KG1 (cell line): ENCODE results near the gene MTMR3.

ENCODE experiments used
- DNase-seq: peaks from one replicate; lab custom pipeline; 2025; lab: John Stamatoyannopoulos, UW

The MTMR3 gene

DNA sequence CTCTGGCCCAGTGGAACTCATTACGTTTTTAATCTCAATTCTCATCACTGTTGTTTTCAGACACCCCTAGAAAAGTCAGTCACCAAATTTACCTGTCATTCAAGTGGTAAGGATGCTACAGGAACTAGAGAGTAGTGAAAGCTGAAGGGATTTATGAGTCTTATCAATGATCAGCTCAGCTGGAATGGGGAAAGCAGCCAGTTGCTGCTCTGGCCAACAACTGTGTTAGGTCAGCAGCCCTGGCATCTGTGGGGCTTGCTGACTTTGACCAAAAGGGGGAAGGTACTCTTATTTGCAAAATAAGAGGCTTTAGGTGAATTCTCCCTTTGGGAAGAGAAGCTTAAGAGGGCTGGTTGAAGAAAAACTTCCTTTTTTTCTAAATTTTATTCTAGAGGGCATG, 121.1 kb downstream of the MTMR3 start:
- DNase-seq: no peak

DNA sequence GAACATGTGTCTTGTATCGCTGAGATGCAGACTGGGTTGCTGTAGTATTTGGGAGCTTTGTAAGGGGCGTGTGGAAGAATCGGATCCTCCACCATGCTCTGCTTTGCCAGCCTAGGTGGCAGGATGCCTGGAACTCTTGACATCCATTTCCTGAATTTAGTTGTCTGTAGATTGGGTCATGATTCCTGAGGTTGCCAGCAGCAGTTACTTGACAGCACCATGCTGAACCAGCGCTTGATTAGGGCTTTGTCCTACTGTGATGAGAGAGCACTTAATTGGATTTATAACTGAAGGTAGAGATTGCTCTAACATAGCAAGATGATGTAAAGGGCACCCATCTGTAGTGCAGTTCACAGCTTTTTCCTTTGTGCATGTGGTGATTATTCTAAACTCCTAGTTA, 121.7 kb downstream of the MTMR3 start:
- DNase-seq: no peak

DNA sequence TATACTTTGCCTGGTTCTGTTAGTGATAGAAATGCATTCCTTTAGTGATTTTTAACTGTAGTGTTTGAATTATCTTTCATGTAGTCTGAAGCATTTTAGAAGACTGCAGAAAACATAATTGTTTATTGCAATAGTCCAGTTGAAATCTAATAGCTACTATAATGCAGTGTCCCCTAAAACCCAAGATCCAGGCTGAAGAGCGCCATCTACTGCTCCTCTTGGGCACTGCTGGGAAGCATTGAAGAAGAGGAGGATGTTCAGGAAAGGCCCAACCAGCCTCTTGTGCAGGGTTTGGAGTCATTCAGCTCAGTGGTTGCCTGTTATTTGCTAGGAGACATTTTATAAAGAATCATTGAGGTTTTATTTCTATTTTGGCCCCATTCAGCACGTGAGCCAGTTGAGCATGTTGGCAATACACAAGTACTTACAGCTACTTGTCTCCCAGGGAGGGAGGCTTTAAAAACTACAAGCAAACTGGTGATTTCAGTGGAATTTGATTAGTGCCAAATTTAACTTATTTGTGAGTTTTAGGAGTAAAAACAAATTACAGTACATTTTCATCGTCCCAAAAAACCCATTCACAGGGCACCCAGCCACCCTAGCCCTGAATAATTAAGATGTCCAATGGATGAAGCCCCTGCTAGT, 122.4 kb downstream of the MTMR3 start:
- peak; percentile 23 for DNase-seq

DNA sequence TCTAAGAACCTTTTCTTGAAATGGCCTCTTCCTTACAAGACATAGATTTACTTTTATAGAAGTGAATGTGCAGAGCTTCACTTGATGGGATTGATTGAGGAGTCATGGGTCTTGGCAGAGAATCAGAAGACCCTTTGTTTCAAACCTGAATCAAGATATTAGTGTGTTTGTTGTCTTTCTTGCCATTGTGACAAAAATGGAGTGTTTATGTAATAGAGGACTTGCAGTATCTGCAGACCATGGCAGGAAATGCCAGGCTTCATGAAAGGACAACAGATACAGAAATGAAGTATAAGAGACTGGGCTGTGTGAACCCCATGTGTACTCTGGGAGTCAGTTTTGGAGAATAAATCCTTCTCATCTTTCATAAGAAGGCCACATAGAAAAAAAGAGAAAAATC, 124.4 kb downstream of the MTMR3 start:
- no peak for DNase-seq

DNA sequence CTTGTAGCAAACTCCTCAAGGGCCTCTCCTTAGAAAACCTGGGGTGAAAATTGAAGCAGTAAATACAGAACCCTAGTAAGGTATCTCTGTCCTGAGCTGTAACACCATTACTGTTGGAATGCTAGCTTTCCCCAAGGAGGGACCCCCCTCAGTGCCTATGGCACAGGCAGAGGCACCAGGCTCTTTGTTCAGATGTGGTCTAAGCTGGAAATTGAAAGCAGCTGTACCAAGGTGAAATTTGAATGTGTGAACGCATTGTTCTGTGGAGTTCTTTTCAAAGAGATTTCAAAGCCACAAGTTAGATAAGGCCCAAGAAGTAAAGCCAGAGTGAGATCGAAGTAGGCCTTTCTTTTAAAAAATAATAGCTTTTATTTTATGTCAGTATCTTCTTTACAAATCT, 125.4 kb downstream of the MTMR3 start:
- DNase-seq: no peak

DNA sequence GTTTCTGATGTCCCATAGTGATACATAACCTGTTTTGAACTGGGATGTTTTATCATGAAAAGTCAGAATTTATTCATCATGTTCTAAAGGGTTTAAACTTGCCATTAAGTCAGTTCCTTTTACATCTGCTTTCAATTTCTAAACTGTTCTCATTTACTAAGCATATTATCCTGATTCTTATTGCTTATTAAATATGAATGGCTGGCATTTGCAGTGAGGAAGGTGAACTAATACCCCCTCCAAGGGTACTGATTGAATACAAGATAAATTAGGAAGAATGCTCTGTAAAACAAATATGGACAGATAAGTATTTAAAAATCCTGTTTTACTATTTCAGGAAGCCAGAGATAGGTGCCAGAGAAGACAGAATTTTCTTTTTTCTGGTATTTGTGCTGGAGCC, 126.5 kb downstream of the MTMR3 start:
- DNase-seq: no peak

DNA sequence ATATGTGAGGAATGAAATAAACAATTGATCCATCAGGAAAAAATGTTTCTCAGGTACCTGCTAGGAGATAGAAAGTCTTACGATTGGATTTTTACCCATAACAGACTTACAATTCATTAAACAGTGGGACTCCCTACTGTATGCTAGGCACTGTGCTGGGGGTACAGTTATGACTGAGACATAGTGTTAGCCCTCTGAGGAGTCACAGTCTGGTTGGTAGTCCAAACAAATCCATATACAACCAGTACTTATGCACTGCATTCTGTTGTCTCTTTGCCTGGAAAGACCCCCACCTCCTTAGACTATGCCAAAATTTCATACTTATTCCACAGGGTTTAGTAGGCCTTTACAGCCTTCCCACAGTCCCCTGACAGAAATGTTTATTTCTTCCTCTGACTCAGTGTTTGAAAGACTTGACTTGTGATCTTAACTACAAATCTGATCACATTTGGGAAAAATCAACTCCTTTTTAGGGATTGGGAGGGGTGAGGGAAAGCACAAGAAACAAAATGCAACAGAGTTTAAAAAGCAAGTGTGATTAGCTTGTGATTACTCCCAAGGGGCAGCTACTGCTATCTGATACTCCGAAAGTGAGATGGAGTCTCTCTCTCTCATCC, 127.9 kb downstream of the MTMR3 start:
- DNase-seq: no peak

DNA sequence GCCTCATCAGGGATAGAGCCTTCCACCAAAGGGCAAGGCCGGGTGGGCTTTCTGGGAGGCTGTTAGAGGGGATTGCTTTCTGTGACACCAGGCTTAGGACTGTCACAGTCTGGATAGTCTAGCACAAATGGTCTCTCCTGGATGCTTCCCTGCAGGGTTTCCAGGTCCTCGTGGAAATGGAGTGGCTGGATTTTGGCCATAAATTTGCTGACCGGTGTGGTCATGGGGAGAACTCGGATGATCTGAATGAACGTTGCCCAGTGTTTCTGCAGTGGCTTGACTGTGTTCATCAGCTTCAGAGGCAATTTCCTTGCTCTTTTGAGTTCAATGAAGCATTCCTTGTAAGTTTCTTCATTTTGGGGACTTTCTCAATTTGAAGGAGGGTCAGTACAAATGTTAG, 130.2 kb downstream of the MTMR3 start:
- no peak for DNase-seq

DNA sequence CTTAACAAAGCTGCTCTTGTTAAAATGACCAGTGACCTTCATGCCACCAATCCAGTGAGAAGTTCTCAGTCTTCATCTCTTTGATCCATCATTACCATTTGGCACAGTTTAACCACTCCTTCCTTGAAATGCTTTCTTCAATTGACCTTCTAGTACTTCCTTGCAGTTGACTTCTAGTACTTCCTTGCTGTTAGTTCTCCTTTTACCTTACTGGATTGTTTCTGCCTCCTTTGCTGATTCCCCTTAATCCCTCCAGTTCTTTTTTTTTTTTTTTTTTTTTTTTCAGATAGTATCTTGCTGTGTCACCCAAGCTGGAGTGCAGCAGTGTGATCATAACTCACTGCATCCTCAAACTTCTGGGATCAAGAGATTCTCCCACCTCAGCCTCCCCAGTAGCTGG, 131.3 kb downstream of the MTMR3 start:
- no peak for DNase-seq

DNA sequence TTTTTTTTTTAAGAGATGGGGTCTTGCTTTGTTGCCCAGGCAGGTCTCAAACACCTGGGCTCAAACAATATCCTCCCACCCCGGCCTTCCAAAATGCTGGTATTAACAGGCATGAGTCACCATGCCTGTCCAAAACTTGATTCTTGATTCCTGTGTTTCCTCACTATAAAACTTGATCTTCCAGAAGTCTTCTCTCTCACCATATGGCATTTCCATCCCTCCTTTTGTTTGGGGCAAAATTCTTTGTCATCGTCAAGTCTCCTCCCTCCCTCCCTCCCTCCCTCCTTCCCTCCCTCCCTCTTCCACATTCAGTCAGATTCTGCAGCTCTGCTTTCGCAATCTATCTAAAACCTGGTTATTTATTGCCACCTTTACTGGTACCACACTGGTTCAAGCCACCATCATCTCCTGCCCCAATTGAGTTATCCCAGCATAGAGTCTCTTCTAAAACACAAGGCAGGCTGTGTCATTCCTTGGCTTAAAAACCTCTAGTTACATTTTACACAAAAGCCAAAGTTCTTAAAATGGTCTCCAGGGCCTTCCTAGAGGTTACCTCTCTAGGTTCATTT, 132.3 kb downstream of the MTMR3 start:
- DNase-seq: no peak

DNA sequence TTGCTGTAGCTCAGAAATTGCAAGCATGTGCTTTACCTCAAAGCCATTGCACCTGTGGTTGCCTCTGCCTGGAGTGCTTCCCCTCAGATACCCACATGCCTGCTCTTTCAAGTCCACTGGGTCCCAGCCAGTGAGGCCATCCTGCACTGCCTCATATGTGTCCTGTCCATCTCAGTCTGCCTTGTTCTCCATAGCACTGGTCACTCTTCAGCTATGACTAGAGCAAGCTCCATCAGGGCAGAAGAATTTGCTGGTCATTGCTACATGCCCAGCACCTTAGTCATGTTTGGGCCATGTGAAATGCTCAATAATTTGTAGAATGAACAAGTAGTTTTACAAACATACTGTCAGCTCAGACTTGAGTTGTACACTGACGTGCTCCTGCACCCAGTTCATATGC, 132.9 kb downstream of the MTMR3 start:
- no peak for DNase-seq

DNA sequence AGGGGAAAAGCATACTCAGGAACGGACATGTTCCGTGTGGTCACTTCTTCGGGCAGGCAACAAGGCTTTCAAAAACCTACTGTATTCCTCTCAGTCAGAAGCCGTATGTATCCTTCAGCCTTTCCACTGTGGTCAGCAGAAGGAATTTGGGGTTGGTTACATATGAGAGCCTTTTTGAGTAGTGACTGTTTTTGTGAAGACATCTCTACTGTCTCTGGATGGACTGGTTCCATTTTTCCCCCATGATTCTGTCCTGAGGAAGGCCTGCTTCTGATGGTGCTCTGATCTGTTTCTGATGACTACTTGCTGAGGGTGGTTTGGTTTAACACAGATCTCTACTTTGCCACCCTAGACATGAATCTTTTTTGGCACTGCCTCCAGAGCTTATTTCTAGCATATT, 133.6 kb downstream of the MTMR3 start:
- no peak for DNase-seq

DNA sequence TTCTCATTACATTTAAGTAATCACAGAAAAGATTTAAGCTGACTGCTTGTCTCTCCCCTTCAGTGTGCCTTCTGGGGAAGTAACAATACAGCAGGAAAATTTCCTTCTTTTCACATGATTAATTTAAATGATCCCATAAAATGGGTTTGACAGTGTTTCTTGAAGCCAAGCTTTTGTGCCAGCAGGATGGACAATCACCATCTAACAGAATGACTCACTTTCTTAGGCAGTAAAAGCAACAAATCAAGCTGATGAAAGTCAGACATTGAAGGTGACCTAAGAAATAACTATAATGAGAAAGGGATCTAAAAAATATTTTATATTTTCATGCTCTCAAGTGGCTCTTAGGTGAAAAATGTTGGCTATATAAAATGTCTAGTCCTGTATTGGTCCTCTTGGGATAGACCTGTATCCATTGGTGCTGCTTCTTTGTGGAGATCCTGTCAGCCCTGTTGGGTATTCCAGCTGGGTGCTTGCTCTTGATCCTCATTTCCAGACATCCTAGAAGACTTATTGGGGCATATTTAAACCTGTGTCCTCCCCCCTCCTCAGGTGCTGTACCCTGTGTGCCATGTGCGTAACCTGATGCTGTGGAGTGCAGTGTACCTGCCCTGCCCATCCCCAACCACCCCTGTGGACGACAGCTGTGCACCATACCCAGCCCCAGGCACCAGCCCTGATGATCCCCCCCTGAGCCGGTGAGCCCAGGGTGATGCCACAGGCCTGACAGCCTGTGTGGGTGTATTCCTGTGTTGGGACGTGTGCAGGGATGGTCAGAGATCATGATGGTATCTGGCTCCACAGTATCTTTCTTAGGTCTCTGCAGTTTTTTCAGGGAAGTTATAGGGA, 134.6 kb downstream of the MTMR3 start:
- DNase-seq: no peak

DNA sequence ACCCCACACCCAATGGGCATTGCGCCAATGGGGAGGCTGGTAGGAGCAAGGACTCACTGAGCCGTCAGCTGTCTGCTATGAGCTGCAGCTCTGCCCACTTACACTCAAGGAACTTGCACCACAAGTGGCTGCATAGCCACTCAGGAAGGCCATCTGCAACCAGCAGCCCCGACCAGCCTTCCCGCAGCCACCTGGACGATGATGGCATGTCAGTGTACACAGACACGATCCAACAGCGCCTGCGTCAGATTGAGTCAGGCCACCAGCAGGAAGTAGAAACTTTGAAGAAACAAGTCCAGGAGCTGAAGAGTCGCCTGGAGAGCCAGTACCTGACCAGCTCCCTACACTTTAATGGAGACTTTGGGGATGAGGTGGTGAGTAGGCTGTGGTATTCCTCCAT, 137.5 kb downstream of the MTMR3 start:
- no peak for DNase-seq

DNA sequence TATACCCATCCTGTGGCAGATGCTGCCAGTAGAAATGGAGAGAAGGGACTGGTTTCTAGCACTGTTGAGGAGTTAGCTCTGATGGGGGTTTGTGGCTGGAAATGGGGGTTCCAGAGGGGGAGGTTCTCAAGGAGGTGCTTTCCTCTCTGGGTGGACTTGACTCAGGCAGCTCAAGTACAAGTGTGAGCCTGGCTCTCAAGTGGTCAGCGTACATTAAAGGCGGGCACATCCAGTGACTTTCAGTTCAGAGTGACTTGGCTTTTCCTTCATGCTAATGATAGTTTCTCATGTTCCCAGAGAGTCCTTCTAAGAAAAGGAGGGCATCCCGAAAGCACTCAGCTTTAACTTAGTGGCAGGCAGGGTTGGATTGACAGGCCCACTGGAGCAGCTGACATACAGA, 138.4 kb downstream of the MTMR3 start:
- DNase-seq: no peak

DNA sequence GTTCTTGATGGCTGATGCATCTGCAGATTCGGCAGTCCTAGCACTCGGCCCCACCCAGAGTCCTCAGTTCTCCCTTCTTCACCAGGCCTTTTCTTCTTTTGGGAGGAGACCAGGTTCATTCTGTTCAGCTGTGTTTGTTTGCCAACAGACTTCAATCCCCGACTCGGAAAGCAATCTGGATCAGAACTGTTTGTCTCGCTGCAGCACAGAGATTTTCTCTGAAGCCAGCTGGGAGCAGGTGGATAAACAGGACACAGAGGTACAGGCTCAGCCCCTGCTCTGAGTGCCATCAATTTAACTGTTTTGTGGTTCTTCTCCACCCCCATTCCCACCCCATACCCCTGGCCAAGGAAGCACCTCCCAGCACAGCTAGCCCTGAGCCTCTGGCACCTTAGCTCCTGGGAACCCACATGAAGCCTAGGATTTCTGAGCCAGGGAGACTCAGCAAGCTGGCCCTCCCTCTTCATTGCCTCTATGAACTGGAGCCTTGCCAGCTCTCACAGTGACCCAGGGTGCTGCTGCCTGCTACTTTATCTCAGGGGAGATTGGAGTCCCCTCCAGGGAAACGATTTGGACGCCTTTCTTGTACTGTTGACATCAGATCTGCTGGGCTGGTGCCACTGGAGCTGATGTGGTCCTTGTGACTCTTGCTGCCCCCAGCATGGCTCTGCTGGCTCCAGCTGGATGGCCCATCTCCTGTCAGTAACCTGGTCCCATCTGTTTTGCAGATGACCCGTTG, 139.1 kb downstream of the MTMR3 start:
- no peak for DNase-seq

DNA sequence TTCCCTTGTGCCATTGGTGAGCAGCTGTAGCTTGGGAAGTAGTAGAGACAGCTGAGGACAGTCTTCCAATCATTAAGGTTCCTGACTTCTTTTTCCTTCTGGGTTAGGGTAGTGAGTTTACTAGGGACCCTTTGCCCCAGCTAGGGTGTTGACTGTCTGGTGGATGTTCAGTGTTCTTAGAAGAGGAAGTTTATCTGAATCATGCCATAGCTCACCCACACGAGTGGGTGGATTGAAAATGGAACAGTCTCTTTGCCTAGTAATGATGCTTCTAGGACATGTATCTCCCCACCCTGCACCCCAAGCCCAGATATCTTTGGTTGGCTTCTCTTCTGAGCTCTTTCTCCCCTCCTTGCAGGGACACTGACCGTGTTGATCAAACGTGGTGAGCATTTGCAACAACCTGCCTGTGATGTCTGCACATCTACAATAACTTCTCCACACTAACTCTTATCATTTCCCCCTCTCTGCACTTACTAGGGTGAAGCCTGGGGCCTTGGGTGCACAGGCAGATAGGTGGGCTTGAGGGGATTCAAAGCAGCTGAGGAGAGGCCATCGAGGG, 140.2 kb downstream of the MTMR3 start:
- no peak for DNase-seq

DNA sequence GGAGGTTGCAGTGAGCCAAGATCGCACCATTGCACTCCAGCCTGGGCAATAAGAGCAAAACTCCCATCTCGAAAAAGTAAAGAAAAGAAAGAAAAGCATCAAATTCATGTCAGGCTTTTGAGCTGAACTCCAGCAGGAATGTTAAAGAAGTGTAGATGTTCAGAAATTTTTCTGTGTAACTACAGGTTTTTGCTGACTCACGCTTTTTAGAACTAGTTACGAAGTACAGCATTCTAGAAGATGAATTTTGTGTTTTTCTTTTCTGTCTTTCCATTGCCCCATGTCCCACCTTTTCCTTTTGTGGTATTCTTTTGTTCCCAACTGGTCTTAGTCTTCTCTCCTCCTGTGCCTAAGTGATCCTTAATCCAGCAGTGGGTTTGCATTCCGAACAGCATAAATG, 141.3 kb downstream of the MTMR3 start:
- DNase-seq: no peak

DNA sequence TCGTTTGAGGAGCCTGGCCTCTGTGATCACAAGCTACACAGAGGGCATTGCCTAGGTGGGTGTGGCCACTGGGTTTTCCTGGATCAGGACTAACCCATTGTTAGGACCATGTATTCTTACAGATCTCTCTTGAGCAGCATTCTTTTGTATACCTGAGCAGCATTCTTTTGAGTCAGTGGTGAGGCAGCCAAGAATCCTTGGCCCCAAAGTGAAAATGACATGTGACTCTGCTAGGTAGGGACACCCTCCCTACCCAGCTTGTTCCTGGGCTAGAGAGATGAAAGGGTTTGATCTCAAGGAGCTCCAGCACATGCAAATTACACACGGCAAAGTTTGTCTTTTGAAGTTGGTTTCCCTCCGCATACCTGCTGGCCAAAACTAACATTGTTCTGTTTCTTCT, 142.2 kb downstream of the MTMR3 start:
- DNase-seq: no peak

DNA sequence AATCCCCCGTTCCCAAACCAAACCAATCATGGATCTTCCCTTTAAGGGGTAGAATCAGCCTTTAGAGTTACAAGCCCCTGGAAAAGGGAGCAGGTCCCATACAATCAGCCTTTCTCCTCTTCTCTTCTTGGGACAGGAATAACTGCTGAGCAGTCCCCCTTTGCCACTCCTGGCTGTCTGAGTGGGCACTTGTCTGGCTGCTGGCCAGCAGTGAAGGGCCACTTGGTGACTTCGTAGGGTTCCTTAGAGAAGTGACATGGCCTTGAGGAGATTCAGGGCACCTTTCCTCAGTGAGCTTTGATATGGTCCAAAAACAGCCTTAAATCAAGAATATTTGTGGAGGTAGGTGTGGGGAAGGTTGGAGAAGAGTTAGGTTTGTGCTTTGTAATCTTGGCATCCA, 143.8 kb downstream of the MTMR3 start:
- DNase-seq: no peak

DNA sequence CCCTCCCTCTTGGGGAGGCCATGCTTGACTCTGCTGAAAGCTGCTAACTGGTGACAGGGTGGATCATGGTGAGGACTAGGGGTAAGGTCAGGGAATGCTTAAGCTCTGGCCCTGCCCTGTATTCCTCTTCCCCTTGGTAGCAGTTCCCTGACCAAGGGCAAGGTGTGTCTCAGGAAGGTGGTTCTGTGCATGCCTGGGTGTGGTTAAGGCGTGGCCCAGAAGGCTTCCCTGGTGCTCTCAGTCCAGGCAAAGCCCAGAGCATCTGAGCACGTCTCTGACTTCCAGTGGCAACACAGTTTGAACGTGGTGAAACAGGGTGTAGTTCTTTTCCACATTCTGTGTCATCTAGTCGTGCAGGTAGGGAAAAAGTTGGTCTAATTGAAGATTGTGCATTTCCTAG, 144.2 kb downstream of the MTMR3 start:
- DNase-seq: no peak

DNA sequence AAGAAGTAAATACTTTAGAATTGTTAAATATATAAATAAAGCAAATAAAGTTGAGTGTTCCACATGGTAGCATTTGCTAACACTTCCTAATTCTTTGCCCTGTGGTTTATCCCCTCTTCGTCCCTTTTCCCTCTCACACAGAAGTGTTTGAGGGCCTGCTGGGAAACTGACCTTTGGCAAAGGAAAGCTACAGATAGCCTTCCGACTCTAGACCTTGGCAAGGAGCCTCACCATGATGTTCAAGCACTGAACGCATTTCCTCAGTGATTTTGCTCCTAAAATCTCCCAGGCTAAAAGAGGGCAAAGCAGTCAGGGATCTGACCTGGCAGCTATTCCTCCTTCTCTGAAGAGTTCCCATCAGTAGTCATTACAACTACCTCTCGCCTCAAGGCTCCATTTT, 144.8 kb downstream of the MTMR3 start:
- DNase-seq: no peak
